ENCODE data around the gene AFAP1L2.

Gene AFAP1L2

DNA sequence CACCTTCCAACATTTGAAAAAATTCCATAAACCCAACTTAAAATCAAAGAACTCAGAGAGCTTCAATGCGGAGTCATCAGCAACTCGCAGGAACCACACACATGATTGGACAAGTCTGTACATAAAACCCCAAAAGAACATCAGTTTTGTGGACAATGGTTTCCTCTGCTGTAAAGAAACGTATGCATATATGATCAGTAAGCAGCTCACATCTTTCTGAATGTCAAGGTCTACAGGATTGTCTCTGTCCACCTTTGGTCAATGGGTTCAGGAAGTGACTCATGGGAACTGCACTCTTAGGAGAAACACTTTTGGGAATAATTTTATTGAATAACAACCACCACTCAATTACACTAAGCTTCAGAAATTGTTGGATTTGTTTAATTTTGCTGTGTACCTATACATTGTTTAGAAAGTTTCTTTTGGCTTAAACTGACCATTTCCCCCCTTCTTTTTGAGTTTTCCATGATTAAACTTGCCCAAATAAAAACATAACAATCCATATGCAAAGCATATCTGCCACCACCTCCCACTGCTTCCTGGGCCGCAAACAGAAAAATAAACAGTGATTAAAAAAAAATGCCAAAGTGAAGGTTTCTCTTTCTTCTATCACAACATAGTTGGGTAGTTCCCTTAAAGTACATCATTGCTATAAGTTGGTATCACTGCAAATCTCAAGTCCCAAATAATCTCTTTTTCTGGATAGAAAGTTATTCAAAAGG is 27.3 kb upstream of the AFAP1L2 start:
- Histone ChIP-seq H3K9ac (ENCODE audit: low read length) (no peak overlapping the region), H3K4me3 (ENCODE audit: low read length) (no peak overlapping the region), H3K4me1 (ENCODE audit: control insufficient read depth, insufficient read depth, low read length) (peaks cover 9% of the 10 kb centered on the region), H3K36me3 (ENCODE audit: control insufficient read depth, insufficient read depth, low read length) (no peaks in the 10 kb centered on the region), H3K9me3 (ENCODE audit: control insufficient read depth, low read length) (no peaks in the 10 kb centered on the region), H3K27me3 (ENCODE audit: control insufficient read depth, insufficient read depth, low read length) (no peaks in the 10 kb centered on the region)

DNA sequence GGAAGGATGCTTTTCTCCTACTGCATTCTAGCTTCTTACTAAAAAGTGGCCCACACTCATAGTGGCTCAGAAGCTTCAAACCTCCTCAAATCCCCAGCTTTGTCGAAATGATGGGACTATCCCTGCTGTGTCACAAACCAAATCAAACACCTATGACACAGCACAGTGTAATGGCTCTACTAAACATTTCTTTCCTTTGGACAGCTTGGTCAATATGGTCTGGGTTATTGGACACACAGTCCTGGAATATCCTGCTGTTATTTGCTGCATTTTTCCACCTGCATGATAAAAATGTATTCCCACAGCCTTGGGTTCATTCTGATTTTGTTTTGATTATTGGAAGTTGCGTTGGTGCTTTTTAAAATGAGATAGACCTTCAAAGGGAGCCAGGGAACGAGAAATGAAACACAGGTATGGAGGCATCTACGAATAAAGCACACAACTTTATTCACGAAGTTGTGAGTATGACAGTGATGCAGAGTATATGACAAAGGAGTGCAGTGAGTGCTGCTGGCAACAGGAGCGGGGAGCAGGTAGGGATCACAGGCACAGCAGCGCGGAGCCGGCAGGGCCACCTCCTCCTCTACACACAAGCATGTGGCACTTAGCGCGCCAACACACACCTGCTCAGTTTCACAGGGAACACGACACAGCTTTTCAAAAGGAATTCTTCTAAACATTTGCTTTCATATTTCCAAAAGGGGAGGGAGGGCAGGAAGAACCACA is 26.5 kb upstream of the AFAP1L2 start:
- H3K27me3 ChIP-seq (ENCODE audit: control insufficient read depth, insufficient read depth, low read length) = no peaks in the 10 kb centered on the region
- H3K9ac ChIP-seq (ENCODE audit: low read length) = no peak overlapping the region
- H3K9me3 ChIP-seq (ENCODE audit: control insufficient read depth, low read length) = no peaks in the 10 kb centered on the region
- no peaks in the 10 kb centered on the region for H3K36me3 ChIP-seq (ENCODE audit: control insufficient read depth, insufficient read depth, low read length)
- H3K4me1 ChIP-seq (ENCODE audit: control insufficient read depth, insufficient read depth, low read length) = peaks cover 9% of the 10 kb centered on the region
- H3K4me3 ChIP-seq (ENCODE audit: low read length) = no peak overlapping the region

DNA sequence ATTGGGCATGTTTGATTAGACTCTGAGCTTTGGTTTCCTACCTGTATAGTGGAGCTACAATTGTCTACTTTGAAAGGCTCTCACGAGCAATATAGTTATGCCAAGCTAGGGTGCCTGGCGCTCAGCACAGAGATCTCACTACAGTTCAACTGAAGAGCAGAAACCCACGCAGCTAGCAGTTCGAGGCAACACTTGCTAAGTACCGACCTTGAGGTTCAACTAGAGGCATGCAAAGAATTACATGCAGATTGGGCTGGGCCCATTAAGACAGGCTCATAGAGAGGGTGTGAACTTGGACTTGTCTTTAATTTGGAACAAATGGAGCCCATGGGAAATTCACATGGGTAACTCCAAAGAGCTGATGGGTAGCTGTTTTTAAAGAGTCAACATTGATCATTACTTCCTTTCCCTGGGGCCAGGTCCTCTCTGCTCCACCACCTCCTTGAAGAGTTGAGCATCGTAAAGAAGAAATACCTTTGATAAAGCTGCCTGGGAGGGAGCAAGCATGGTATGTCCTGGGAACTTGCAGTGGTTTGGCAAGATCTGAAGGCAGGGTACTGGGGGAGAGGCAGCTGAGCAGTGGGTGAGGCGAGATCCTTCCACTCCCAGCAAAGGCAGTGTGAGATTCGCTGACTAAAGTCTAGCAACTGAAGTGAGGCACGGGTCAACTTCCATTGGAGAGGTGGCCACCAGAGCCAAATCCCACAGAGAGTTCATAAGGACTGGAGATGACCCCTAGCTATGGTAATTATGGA is 25.5 kb upstream of the AFAP1L2 start:
- Histone ChIP-seq H3K4me3 (ENCODE audit: low read length) (no peak overlapping the region), H3K9me3 (ENCODE audit: control insufficient read depth, low read length) (no peaks in the 10 kb centered on the region), H3K36me3 (ENCODE audit: control insufficient read depth, insufficient read depth, low read length) (no peaks in the 10 kb centered on the region), H3K27me3 (ENCODE audit: control insufficient read depth, insufficient read depth, low read length) (no peaks in the 10 kb centered on the region), H3K4me1 (ENCODE audit: control insufficient read depth, insufficient read depth, low read length) (peaks cover 9% of the 10 kb centered on the region), H3K9ac (ENCODE audit: low read length) (no peak overlapping the region)

DNA sequence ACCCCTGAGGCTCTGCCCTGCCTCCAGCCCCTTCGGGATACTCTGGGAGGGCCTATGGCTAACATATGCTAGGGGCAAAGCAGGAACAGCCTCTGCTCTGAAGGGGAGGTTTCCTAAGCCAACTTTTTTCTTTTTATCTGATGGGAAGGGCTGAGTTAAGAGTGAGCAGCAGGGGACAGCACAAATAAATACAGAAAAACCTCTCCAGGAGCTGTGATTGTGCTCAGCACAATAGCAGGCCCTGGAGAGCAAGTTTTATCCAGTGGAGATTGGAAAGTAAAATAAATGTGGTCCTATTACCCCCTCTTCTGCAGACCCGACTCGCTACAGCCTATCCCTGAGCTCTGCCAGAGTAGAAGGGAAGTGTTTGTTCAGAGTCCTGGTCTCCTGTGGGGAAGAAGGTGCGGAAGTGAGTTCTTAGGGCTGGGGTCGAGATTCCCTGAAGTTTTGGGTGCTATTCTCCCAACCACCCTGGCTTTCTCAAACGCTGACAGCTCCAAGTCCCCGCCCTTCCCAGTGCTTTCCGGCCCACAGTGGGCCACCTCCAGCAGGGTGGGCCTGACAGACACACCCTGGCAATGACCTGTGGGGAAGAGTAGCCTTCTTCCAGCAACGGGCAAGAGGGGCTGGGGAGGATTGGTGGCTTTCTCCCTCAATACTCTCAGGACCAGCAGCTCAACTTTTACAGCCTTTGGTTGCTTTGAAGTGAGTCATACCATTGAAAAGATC is 23.0 kb upstream of the AFAP1L2 start:
- H3K27me3 ChIP-seq (ENCODE audit: control insufficient read depth, insufficient read depth, low read length) = no peaks in the 10 kb centered on the region
- H3K9me3 ChIP-seq (ENCODE audit: control insufficient read depth, low read length) = no peaks in the 10 kb centered on the region
- no peaks in the 10 kb centered on the region for H3K36me3 ChIP-seq (ENCODE audit: control insufficient read depth, insufficient read depth, low read length)
- no peak overlapping the region for H3K4me3 ChIP-seq (ENCODE audit: low read length)
- H3K4me1 ChIP-seq (ENCODE audit: control insufficient read depth, insufficient read depth, low read length) = peaks cover 9% of the 10 kb centered on the region
- no peak overlapping the region for H3K9ac ChIP-seq (ENCODE audit: low read length)

DNA sequence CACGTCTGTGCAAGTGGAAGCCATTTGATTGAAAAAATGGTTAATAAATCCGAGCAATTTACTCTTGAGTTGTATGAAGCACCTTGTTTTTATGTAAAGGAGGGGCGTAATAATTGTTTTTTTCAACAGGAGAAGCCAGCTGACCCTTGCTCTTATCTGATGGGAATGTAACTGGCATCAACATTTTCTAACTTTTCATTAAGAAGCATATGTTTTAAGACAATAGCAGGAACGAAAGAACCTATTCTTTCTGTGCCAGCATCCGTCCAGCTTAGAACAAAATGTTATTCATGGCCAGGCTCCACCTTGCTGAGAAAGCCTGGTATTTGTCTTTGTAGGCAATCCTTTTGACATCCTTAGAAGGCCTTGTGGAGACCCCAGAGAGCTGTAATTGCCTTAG is 22.2 kb upstream of the AFAP1L2 start:
- Histone ChIP-seq H3K9me3 (ENCODE audit: control insufficient read depth, low read length) (no peaks in the 10 kb centered on the region), H3K9ac (ENCODE audit: low read length) (no peak overlapping the region), H3K36me3 (ENCODE audit: control insufficient read depth, insufficient read depth, low read length) (no peaks in the 10 kb centered on the region), H3K27me3 (ENCODE audit: control insufficient read depth, insufficient read depth, low read length) (no peaks in the 10 kb centered on the region), H3K4me1 (ENCODE audit: control insufficient read depth, insufficient read depth, low read length) (peaks cover 9% of the 10 kb centered on the region), H3K4me3 (ENCODE audit: low read length) (no peak overlapping the region)

DNA sequence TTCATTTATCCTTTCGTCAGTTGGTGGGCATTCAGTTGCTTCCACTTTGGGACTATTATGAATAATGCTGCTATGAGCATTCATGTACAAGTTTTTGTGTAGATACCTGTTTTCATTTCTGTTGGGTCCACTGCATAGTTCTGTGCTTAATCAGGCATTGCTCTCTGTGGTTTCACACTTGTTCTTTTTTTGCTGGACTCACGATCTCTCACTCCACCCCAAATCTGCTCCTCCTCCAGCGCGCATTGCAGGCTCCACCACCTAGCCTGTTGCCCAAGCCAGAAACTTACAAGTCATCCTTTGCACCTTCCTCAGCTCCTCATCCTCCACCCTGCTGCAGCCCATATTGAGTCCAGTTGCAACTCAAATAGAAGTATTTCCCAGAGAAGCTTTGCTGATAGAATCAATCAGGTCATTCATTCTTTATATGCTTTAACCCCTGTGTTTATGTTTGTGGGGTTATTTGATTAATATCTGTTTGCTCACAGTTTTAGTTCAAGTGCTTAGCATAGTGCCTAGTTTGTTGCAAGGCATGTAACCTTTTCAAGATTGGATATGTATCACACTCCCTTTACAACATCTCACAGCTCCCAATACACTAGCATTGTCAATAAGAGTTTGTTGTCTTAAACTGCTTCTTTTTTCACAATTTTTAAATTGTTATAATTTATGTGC is 16.6 kb upstream of the AFAP1L2 start:
- no peak overlapping the region for H3K4me3 ChIP-seq (ENCODE audit: low read length)
- H3K4me1 ChIP-seq (ENCODE audit: control insufficient read depth, insufficient read depth, low read length) = no peaks in the 10 kb centered on the region
- H3K27me3 ChIP-seq (ENCODE audit: control insufficient read depth, insufficient read depth, low read length) = no peaks in the 10 kb centered on the region
- no peaks in the 10 kb centered on the region for H3K9me3 ChIP-seq (ENCODE audit: control insufficient read depth, low read length)
- no peak overlapping the region for H3K9ac ChIP-seq (ENCODE audit: low read length)
- H3K36me3 ChIP-seq (ENCODE audit: control insufficient read depth, insufficient read depth, low read length) = no peaks in the 10 kb centered on the region

DNA sequence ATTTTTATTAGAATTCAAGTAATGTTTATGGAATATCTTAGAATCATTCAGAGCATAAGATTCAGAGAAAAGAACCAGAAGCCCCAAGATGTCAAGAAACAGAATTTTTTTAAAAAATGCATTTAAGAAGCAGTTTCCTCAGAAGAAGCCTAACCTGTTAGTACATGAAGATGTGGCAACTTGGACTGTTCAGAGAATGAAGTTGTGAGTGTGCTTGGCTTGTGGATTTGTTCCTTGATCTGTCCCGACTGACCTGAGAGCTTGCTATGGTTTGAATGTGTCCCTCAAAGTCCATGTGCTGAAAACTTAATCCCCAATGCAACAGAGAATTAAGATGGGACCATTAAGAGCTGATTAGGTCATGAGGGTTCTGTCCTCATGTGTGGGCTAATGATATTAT is 13.8 kb upstream of the AFAP1L2 start:
- Histone ChIP-seq H3K9me3 (ENCODE audit: control insufficient read depth, low read length) (no peaks in the 10 kb centered on the region), H3K27me3 (ENCODE audit: control insufficient read depth, insufficient read depth, low read length) (no peaks in the 10 kb centered on the region), H3K9ac (ENCODE audit: low read length) (no peak overlapping the region), H3K36me3 (ENCODE audit: control insufficient read depth, insufficient read depth, low read length) (no peaks in the 10 kb centered on the region), H3K4me3 (ENCODE audit: low read length) (no peak overlapping the region), H3K4me1 (ENCODE audit: control insufficient read depth, insufficient read depth, low read length) (peaks cover 5% of the 10 kb centered on the region)

DNA sequence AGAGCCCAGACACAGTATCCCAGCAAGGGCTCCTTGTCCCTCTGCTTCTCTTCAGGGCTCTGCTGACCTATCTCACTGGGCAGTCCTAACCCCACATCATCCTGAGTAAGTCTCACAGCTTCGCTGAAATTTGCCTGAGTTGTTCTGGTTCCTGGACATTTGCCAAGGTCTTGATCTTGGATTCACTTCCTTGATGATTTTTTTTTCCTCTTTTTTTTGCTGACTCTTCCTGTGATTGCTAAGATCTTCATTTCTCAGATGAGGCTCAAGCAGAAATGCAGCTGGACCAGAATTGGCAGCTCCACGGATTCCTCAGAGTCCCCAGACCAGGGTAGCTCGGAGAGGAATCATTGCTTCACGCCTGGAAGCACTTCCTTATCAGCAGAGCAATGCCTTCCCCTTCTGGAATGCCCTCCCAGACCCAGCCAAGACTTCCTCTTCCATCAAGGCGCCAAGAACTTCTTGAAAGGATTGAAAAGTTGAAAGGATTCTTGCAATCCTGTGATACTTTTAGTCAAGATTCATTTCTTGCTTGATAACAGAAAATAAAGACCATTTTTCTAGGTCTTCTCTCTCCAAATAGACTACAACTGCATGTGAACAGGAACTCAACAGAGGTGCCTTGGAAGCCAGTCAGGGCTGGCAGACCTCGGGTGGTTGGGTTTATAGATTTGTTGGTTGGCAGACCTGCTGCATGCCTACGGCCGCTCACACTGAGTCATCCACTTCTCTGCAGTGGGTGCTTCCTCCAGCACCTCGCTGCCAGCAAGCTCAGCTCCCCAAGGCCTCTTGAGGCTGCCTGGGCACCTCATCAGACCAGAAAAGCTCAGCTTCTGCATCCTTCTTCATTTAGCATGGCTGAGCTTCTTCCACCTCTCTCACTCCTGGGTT is 8.8 kb upstream of the AFAP1L2 start:
- Histone ChIP-seq H3K27me3 (ENCODE audit: control insufficient read depth, insufficient read depth, low read length) (no peaks in the 10 kb centered on the region), H3K4me1 (ENCODE audit: control insufficient read depth, insufficient read depth, low read length) (peaks cover 11% of the 10 kb centered on the region), H3K4me3 (ENCODE audit: low read length) (no peak overlapping the region), H3K9me3 (ENCODE audit: control insufficient read depth, low read length) (no peaks in the 10 kb centered on the region), H3K36me3 (ENCODE audit: control insufficient read depth, insufficient read depth, low read length) (no peaks in the 10 kb centered on the region), H3K9ac (ENCODE audit: low read length) (no peak overlapping the region)

DNA sequence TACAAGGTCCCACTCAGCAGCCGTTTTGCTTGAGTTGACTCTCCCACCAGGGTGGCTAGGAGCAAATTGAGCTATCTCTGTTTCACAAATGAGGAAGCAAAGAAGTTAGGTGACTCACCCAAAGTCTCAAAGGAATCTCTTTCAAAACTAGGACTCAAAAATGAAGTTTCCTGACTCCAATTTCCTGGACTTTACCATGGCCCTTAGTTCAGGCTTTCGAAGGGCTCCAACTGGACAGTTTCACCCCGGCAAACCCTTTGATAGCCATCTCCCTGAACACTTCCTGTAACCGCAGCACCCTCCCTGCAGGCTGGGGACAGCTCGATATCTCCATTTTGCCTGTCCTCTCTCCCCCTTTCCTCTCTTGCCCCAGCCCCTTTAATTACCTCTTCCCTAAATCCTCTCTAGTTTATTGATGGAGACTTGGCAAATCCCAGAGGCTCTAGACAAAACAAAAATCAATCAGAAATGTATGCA is 4.7 kb upstream of the AFAP1L2 start:
- no peaks in the 10 kb centered on the region for H3K9me3 ChIP-seq (ENCODE audit: control insufficient read depth, low read length)

DNA sequence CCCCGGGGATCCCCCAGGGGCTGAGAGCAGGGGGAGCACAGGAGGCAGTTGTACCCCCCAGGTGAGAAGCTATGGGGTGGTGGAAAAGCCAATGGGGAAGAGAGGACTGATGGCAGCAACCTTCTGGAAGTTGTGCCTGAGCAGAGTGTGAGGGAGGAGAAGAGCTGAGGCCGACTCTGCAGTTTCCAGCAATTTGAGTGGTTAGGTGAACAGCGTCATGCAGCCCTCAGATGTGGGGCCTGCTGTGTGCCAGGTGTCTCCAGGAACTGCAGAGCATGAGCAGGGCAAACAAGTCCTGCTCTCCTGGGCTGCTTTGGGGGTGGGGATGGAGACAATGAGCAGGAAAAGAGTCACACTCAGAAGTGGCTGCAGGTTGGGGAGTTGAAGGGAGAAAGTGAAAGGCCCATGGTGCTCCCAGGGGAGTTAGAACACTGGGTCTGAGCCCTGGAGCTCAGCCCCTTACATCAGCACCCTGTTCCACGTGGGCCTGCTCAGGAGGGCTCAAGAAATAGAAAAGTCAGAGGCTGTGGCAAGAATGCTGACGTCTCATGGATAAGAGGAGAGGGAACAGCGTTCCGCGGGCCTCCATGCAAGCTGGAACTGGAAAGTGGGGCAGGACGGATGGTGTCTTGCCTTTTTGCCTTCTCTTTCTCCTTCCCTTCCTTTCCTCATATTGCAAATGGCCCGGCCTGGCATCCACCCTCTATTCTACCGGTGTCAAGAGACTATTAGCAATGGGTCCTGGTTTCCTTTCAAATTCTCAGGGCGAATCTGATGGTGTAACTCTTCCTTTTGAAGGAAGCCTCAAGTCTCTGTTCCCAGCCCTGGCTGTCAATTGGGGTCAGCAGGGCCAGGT is 4.0 kb upstream of the AFAP1L2 start:
- H3K4me3 ChIP-seq (ENCODE audit: low read length) = no peak overlapping the region
- no peaks in the 10 kb centered on the region for H3K36me3 ChIP-seq (ENCODE audit: control insufficient read depth, insufficient read depth, low read length)
- H3K9me3 ChIP-seq (ENCODE audit: control insufficient read depth, low read length) = no peaks in the 10 kb centered on the region
- H3K27me3 ChIP-seq (ENCODE audit: control insufficient read depth, insufficient read depth, low read length) = peaks cover 7% of the 10 kb centered on the region
- H3K4me1 ChIP-seq (ENCODE audit: control insufficient read depth, insufficient read depth, low read length) = peaks cover 17% of the 10 kb centered on the region
- no peak overlapping the region for H3K9ac ChIP-seq (ENCODE audit: low read length)

More for the DNA sequence above, 4.7 kb upstream of the AFAP1L2 start:
- no peak overlapping the region for H3K9ac ChIP-seq (ENCODE audit: low read length)
- no peaks in the 10 kb centered on the region for H3K36me3 ChIP-seq (ENCODE audit: control insufficient read depth, insufficient read depth, low read length)
- no peak overlapping the region for H3K4me3 ChIP-seq (ENCODE audit: low read length)
- peaks cover under 1% of the 10 kb centered on the region for H3K27me3 ChIP-seq (ENCODE audit: control insufficient read depth, insufficient read depth, low read length)
- peaks cover 14% of the 10 kb centered on the region for H3K4me1 ChIP-seq (ENCODE audit: control insufficient read depth, insufficient read depth, low read length)

Data from mucosa of stomach (tissue), 1 donor.